GM21619 (cell line): Measurements from ENCODE around the gene LRMDA.
"Not testable (repeated sequence)": the region's sequence is repeated elsewhere in the genome, so short reads cannot be mapped to it uniquely, and the experiment has no call there.

Experiments
- ATAC-seq: cut with Tn5 transposase; IDR thresholded peaks from one replicate; pipeline ENCODE4 v1.9.1; 2021; ENCODE audit not compliant: unreplicated experiment

Gene LRMDA

DNA sequence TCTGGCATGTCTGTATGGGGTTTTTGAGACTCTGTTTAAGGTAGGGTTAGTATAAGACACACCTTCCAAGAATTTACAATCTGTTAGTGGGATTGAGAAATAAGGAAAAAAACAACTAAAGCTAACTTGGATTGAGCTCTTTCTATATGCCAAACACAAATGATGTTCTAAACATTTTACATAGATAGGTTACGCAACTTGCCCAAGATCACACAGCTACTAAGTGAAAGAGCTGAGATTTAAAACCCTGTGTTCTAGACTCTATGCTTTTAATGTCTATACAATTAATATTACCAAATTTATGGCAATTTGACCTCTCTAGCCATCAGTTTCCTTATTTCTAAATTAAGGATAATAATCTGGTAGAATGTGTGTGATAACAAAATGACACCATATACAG lies 1056.2 kb downstream of the LRMDA start:
- no peak for ATAC-seq

DNA sequence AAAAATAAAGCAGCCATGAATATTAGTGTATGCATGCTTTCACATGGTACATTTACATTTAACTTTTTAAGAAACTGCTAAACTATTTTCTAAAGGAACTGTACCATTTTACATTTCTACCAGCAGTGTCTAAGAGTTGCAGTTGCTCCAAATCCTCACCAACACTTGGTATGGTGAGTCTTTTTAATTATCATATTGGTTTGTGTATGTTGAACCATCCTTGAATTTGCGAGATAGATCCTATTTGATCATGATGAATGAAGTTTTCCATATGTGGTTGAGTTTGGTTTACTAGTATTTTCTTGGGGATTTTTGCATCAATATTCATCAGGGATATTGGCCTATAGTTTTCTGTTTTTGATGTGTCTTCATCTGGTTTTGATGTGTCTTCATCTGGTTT lies 1057.2 kb downstream of the LRMDA start:
- no peak for ATAC-seq

DNA sequence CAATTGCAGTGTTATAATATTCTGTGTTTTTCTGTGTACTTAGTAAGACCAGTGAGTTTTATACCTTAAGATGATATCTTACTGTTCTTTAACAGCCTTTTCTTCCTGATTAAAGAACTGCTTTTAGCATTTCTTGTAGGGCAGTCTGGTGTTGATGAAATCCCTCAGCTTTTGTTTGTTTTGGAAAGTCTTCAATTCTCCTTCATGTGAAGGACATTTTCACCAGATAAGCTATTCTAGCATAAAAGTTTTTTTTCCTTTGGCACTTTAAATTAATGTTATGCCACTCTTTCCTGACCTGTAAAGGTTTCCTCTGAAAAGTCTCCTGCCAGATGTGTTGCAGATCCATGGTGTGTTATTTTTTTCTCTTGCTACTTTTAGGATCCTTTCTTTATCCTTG lies 1059.8 kb downstream of the LRMDA start:
- no peak for ATAC-seq

DNA sequence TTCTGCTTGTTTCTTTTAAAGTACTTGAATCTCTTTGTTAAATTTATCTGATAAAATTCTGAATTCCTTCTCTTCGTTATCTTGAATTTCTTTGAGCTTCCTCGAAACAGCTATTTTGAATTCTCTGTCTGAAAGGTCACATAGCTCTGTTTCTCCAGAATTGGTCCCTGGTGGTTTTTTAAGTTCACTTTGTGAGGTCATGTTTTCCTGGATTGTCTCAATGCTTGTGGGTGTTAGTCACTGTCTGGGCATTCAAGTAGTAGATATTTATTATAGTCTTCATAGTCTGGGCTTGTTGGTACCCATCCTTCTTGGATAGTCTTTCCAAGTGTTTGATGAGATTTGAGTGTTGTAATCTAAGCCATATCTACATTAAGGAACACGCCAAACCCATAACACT lies 1060.6 kb downstream of the LRMDA start:
- no peak for ATAC-seq

DNA sequence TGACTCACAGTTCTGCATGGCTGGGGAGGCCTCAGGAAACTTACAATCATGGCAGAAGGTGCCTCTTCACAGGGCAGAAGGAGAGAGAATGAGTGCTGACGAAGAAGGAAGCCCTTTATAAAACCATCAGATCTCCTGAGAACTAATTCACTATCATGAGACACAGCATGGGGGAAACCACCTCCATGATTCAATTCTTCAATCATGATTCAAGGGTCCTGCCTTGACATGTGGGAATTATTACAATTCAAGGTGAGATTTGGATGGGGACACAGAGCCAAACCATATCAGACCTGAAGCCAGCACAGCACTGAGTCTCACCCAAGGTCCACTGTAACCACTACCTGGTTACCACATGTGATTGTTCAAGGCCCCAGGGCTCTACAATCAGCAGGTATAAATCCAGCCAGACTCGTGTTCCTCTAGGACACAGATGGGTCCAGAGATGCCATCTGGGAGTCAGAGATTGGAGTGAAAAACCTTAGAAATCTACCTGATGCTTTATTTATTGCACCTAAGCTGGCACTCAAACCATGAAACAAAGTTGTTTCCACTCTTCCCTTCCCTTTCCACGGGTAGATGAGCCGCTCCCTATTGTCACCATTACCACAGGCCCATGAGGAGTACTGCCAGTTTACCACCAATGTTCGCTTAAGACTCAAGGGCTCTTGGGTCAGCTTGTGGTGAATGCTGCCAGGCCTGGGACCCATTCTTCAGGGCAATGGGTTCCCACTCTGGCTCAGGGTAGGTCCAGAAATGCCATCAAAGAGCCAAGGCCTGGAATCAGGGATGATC lies 1061.5 kb downstream of the LRMDA start:
- ATAC-seq = no peak

DNA sequence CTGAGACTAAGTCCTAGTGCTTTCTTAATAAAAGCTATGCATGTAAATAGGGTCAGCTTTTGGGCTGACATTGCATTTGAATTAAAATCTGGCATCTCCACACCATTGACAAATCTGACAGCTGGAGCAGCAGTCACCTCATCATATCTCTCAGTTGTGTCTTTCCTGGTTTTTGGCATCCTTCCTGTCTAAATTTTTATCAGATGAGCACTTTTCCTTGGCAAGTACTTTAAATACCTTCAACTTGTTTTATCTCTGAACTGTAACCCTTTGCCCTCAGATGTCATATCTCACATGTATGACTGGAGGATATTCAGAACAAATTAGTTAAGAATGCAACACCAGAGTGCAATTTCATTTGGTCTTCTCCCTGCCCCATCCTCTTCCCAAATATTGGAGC lies 1066.2 kb downstream of the LRMDA start:
- ATAC-seq = no peak

DNA sequence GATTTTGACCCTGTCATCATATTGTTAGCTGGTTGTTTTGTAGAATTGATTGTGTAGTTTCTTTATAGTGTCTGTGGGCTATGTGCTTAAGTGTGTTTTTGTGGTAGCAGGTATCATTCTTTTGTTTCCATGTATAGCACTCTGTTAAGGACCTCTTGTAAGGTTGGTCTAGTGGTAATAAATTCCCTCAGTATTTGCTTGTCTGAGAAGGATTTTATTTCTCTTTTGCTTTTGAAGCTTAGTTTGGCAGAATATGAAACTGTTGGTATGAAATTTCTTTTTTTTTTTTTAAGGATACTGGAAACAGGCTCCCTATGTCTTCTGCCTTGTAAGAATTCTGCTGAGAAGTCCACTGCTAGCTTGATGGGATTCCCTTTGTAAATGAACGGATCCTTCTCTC lies 1073.4 kb downstream of the LRMDA start:
- ATAC-seq = no peak

DNA sequence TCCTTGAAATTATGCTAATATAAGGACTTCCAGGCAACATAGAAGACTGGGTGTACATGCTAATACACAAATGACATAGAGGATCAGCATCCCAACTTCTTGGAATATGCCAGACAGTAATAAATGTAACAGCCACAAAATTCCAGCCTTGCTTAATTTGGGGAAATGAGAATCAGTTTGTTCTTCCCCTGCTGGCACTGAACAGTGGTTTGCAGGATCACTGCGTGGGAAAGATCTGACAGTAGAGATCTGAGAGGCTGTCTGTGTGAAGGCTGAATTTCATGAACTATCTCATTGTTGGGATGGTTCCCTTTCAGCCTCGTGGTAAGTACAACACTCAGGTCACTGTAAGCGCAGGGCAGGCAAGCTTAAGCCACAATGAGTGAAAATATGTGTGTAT lies 1078.0 kb downstream of the LRMDA start:
- no peak for ATAC-seq

DNA sequence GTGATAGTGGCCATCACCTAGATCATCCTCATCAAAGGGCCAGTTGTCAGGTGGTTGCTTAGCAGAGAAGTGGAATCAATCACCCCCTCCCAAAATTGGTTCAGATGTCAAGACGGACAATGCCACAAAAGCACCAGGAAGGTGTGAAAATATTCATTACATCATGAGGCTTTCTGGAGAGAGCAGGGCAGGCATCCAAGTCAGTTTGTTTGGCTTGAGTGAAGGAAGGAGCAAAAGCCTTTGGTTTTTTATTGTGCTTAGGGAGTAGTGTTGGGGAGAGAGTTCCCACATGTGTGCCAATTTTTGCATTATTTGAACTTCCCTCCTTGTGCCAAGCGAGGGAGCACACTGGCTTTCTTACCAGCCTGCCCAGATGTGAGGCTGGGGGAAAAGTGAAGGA lies 1082.9 kb downstream of the LRMDA start:
- no peak for ATAC-seq

DNA sequence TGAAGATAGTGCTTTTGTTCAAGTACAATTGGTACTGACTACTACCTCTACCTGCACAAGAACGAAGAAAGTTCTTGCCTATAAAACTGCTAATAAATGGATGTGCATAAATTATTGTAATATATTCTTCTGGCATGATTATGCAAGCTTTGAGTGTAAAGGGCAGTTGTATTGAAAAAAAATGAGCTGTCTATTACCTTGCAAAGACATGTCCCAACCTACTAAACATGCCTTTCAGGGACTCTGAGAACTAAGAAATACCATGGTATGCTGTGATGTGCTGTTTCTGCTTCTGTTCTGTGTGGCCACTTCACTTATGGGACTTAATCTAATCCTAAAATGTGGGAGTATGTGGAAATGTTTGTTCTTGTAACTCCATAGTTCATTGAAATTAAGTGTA lies 1083.4 kb downstream of the LRMDA start:
- ATAC-seq = no peak

DNA sequence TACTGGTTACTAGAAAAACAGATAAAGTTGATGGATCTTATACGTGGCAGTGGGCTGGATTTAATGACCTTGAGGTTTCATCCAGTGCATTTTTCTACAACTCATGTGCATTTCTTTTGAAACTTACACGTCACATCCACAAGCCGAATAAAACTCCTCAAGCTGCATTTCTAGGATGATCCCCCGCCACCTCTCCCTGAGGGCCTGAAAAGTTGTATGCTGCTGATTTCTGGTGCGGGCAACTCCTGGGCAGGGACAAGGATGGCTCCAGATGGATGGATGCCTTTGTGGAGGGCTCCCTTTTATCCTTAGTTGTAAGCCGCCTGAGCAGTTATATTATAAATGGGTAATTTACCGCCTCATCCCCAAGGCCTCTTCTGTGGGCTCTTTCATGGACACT lies 1091.1 kb downstream of the LRMDA start:
- ATAC-seq = no peak

DNA sequence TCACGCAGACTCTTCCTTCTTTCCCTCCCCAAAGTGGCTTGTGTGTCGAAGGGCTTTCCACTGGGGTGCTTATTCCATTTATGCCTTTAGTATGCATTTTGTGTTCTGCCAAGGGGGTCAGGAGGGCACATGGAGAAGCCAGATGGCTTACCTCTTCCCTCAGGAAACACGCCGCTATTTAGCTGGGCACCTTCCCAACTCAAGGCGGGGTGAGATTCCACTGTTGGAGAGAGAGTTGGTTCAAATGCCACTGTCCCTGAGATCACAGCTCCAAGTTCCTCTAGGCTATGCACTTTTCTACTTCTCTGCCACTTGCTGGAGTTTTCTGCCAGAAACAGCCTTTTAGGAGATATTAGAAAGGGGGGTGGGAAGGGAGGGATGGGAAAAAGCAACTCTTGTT lies 1091.8 kb downstream of the LRMDA start:
- no peak for ATAC-seq

DNA sequence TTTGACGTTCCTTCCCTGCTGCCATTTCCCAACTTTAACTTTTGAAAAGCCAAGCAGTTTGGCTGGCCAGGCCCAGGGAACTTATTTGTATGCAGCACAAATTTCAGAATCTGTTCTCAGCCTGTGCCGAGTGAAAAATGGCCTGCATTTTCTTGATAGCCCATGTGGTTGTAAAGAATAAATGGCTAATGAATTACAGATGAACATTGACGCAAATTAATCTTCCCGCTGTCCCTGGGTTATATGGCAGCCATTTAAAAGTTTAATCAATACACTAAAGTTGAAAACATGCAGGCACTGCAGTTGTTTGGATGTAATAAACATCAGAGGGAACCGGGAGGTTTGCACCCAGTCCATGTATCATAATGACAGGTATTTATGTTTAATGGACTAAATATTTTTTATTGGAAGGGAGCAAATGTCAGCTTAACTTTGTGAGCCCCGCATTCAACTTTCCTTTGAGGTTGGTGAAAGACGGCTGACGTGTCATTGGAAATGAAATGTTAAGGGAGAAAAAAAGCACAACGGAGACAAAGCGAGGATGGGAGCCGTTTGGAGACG lies 1092.4 kb downstream of the LRMDA start:
- ATAC-seq = no peak

DNA sequence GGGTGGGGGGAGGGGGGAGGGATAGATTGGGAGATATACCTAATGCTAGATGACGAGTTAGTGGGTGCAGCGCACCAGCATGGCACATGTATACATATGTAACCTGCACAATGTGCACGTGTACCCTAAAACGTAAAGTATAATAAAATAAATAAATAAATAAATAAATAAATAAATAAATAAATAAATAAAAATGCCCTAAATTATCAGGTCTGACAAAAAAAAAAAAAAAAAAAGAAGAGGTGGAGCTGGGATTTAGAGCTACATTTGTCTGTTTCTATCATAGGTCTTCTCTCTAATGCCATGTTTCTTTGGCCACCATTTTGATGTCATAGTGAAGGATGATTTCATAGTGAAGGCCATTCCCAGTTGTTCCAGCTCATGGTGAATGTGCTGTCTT lies 1095.4 kb downstream of the LRMDA start:
- ATAC-seq = not testable (repeated sequence)

DNA sequence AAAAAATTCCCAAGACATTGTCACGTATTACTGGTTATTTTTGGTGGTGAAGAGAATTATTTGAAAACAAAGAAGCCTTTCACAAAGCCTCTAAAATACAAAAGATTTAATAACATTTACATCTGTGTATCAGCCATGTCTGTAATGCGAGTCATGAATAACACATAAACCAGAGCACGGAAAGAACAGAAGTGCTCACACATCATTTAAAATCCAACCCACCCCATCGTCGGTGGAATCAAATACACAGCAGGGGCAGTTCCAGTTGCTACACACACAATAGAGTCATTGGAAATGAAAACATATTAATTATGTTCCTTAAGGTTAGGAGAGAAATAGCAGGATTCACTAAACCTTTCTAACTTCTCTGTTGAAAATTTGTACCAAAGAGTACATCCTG lies 1108.9 kb downstream of the LRMDA start:
- no peak for ATAC-seq

DNA sequence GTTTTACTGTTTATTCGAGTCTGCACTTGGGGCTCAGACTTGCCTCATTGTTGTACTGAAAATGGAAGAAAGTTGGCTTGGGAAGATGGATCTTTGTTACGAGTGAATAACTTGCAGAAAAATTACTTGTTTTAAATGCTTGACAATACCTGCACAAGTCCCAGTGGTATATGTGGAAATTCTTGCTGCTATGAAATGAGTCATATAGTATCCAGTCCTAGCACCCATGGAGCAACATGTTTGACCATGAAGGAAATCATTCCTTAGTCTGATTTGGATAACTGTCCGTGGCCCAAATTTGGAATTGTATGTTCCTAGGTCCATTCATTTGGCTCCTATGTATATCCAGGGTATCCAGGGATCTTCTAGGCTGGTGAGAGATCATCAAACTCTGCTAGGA lies 1109.4 kb downstream of the LRMDA start:
- ATAC-seq = no peak

DNA sequence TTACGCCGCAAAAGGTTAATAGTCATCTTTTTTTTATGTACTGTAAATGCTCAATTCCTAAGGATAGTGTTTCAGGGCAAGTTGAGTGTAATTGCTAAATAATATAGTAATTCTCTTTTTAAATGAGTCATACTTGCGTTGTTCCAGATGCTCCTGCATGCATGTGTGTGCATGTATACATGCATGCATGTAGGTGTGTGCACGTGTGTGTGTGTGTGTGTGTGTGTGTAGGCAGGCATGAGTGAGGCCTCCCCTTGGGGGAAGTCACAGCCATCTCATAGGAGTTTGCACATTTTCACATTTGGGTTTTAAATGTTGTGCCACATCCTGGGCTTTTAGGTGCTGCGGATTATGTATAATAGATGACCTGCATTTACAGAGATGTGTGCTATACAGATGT lies 1110.4 kb downstream of the LRMDA start:
- no peak for ATAC-seq

DNA sequence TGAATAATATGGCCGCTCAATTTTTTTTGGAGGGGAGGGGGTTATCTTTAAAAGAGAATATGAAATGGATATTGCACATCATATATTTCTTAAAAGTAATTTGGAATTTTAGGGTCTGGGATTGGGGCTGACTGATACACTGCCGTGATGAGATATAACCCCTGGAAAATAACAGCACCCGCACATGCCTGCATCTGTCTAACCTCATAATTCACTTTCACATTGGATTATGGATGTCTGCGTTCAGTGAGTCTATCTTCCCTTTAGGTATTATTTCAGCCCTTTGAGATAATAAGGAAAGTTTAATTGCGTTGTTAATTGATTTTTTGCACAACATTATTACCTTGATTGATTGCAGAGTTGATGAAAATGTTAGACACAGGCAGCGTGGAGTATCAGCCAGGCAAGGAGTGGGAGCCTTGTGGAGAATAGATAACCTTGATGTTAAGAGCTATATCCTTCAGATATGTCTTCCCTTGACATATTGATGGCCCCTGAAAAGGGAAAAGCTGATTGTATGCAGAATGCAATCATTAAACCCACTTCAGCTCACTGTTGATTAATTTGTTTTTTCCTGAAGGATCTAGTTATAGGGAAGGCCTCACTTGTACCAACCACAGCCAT lies 1111.0 kb downstream of the LRMDA start:
- ATAC-seq = no peak

DNA sequence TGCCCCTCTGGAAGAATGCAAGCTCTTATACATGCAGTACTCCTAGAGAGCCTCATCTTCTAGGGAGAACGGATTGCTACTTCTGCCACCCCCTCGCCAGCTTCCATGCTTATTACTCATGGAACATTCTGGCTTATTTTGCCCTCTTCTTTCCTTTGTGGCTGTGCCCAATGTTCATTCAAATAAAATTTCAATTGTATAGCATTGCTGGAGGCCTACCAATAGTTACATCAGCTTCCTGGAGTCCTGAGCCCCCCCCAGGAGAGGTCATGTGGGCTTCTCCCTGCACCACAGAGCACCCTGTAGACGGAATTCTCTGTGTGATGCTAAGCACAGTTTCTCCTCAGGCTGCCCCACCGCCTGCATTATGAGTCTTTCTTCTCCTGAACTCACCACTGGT lies 1112.2 kb downstream of the LRMDA start:
- no peak for ATAC-seq

DNA sequence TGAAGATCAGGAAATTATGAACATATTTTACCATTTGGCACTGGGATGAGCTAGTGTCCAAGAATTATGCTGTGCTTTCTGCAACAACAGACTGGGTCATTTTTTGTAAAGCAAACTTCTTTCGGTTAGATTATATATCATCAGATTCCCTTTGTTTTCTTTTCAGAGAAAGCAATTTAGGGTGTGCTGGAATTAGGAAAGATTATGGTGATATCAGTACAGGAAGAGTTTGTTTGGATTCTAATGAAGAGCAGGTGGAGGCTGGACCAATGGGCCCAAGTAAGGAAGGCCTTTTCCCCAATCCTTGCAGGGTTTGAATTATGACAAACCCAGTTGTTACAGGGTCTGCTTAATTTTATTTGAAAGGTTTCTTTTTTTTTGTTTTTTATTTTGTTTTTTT lies 1113.4 kb downstream of the LRMDA start:
- no peak for ATAC-seq

DNA sequence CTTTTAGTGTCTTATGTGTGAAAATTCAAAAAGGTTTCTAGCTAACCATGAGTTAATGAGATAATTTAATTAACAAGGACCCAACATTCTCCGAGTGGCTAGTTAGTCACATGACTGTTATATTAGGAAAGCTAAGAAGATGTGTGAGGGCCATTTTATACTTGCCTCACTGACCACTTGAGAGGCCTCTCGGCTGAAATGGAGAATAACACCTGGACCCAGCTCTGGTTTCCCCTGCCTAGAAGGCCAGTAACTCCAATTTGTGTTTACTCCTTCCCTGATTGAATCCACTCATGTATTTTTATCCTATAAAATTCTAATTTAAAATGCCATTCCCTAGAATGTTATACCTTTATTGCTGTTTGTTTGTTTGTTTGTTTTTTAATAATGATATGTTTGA lies 1115.0 kb downstream of the LRMDA start:
- ATAC-seq = no peak

DNA sequence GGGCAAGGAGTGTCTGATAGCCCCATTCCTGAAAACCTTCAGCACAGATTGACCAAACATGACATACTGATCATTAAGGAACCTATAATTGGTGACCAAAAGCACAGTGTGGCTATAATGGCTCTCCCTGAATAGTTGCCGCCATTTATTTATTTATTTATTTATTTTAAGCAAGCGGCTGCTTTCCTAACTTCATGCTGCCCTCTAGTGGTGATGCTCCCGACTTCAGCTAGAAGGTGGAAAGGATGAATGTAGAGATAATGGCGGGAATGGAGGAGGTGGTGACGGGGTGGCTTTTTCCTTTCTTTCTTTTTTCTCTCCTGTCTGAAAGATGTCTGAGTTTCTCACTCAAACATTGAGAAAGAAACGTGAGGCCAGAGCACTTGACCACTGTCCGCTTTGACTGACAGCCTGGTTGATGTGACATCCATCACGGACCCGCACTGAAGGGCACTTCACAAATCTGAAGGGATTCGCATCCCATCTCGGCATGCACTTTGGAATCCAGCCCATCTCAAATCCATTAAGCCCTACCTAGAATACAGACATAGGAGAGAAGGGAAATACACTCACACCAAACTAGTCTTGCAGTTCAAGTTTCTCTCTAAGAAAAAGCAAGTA lies 1116.0 kb downstream of the LRMDA start:
- ATAC-seq = peak; percentile 73
